Measurements from ENCODE around the gene MST1.

GRCh38 chr3:49717211-49717958, 28.1 kb upstream of the MST1 start:
- TF ChIP-seq CTCF (IDR thresholded peaks at IDR 0.05; ENCODE audit: low read length) (no peak), EZH2 (IDR thresholded peaks at IDR 0.05; ENCODE audit: borderline replicate concordance, low read length) (no peak)
